Hair follicular keratinocyte (primary cell): ENCODE measurements around the gene PRTG. TPM values are rescaled to one million over a fixed set of nuclear protein-coding genes. Genes with fewer than 3 reads are reported as not detected.

Source experiments
- total RNA-seq: library from RNA; depleted of rRNA; stranded (reverse); fragments of >200 nt; gene quantifications from 2 replicates; pipeline ENCODE4 v1.2.3, GENCODE V29; 2015

PRTG gene
- under 0.01 TPM in 1 of 2 replicates, not detected in the other for total RNA-seq

GRCh38 chr15:55742927-55743728 is at the start of gene PRTG:
Gene PRTG (minus strand): TSS chr15:55743152. CDS start chr15:55742931, 221 bp downstream.

GRCh38 chr15:55588070-55588814 is 154.7 kb downstream of the PRTG start, which contains the start of gene PYGO1:
Gene PYGO1 (minus strand): TSS chr15:55588345. CDS start chr15:55587883, 462 bp downstream.

Other genes with a start within 250 kb of the PRTG start
- gene DNAAF4, start 234.9 kb downstream of the PRTG start, total RNA-seq = 2.2 and 2.5 TPM in 2 replicates
- gene PYGO1, start 154.8 kb downstream of the PRTG start, total RNA-seq = 0.55 and 0.91 TPM in 2 replicates